ENCODE results near the gene MARK2. TPM values are rescaled to one million over a fixed set of nuclear protein-coding genes. Genes with fewer than 3 reads are reported as not detected.
"Not testable (repeated sequence)": the region's sequence is repeated elsewhere in the genome, so short reads cannot be mapped to it uniquely, and the experiment has no call there.

The MARK2 gene
- total RNA-seq, result 10 to 100 TPM; 33.5 to 37.5 TPM
- long read RNA-seq, partial matches to known transcripts, result 2 of 11 reads
- long read RNA-seq, other reads (novel, unspliced or antisense), result 6 of 11 reads

- intact Hi-C loops (cut with DNase I), result loop anchor here in 1 of 2 donors (5.0 kb wide), 1 partner anchor 108 kb away; no protein-coding TSS in a partner anchor
Observed at GRCh38 chr11:63838678-63839507, at the start of gene MARK2. Gene MARK2 (plus strand): TSS chr11:63839110. CDS start chr11:63839507, 397 bp downstream.

GRCh38 chr11:63791495-63792167, 47.3 kb upstream of the MARK2 start:
- ATAC-seq (no peak), DNase-seq (no peak)
- intact Hi-C loops (cut with DNase I), result no loop called here

More at GRCh38 chr11:63838678-63839507, at the start of gene MARK2:
- ATAC-seq (peak; percentile 88 to 91), DNase-seq (peak; percentile 98)

GRCh38 chr11:63793161-63793560, 45.7 kb upstream of the MARK2 start:
- ATAC-seq (no peak), DNase-seq (no peak)
- intact Hi-C loops (cut with DNase I), result no loop called here

- ATAC-seq (no peak), DNase-seq (no peak)
- intact Hi-C loops (cut with DNase I), result no loop called here
Observed at GRCh38 chr11:63795066-63795465, 43.8 kb upstream of the MARK2 start.

- no peak for ATAC-seq
- intact Hi-C loops (cut with DNase I), result no loop called here
Observed at GRCh38 chr11:63800921-63801320, 38.0 kb upstream of the MARK2 start.

GRCh38 chr11:63802637-63803414, 36.1 kb upstream of the MARK2 start:
- ATAC-seq, result no peak
- intact Hi-C loops (cut with DNase I), result no loop called here

More at GRCh38 chr11:63800921-63801320, 38.0 kb upstream of the MARK2 start:
- DNase-seq, result no peak

GRCh38 chr11:63804259-63804658, 34.7 kb upstream of the MARK2 start:
- DNase-seq (no peak), ATAC-seq (no peak)
- intact Hi-C loops (cut with DNase I), result no loop called here

More at GRCh38 chr11:63802637-63803414, 36.1 kb upstream of the MARK2 start:
- DNase-seq, result no peak

GRCh38 chr11:63805844-63806415, 33.0 kb upstream of the MARK2 start:
- peak; percentile 78 to 96 for ATAC-seq
- no peak for DNase-seq
- intact Hi-C loops (cut with DNase I), result no loop called here

- intact Hi-C loops (cut with DNase I); DNase-seq; ATAC-seq: not testable (repeated sequence)
Observed at GRCh38 chr11:63810383-63810782, 28.5 kb upstream of the MARK2 start.

GRCh38 chr11:63811522-63811921, 27.4 kb upstream of the MARK2 start:
- DNase-seq (no peak), ATAC-seq (no peak)
- intact Hi-C loops (cut with DNase I), result no loop called here

GRCh38 chr11:63813035-63813562, 25.8 kb upstream of the MARK2 start, which contains the start of gene SPINDOC:
Gene SPINDOC (plus strand): TSS chr11:63813456. CDS start chr11:63813687, 231 bp downstream.
- intact Hi-C loops (cut with DNase I), result loop anchor here in 1 of 2 donors (2.0 kb wide), 1 partner anchor 44 kb away; the partner anchor contains the start of gene ZFTA
- ATAC-seq (peak; percentile 94 to 96), DNase-seq (peak; percentile 86)

GRCh38 chr11:63813563-63814382, 25.1 kb upstream of the MARK2 start:
- DNase-seq (peak; percentile 66), ATAC-seq (peak; percentile 51 to 72)
- intact Hi-C loops (cut with DNase I), result loop anchor here in 1 of 2 donors (2.0 kb wide), 1 partner anchor 45 kb away; the partner anchor contains the start of gene ZFTA

GRCh38 chr11:63814383-63814736, 24.6 kb upstream of the MARK2 start:
- intact Hi-C loops (cut with DNase I), result no loop called here
- DNase-seq, result no peak
- ATAC-seq, result no peak

- DNase-seq, result no peak
- intact Hi-C loops (cut with DNase I), result no loop called here
- no peak for ATAC-seq
Observed at GRCh38 chr11:63816166-63816565, 22.7 kb upstream of the MARK2 start.

- ATAC-seq, result no peak
- intact Hi-C loops (cut with DNase I), result no loop called here
- DNase-seq, result no peak
Observed at GRCh38 chr11:63816732-63817131, 22.2 kb upstream of the MARK2 start.

- no peak for DNase-seq
- intact Hi-C loops (cut with DNase I), result no loop called here
Observed at GRCh38 chr11:63817758-63818498, 21.0 kb upstream of the MARK2 start.

GRCh38 chr11:63818609-63819008, 20.3 kb upstream of the MARK2 start:
- DNase-seq (no peak), ATAC-seq (no peak)
- intact Hi-C loops (cut with DNase I), result no loop called here

More at GRCh38 chr11:63817758-63818498, 21.0 kb upstream of the MARK2 start:
- no peak for ATAC-seq
